HTR-8/SVneo (cell line): ENCODE results near the gene UBA3.
A peak's percentile ranks its signal among the peaks of the same experiment; 100 is the strongest.

Experiments
- DNase-seq: peaks from one replicate; pipeline ENCODE4 v3.0.0; 2011; ENCODE audit warnings: low spot score, mixed read lengths; ENCODE audit not compliant: insufficient read length
- FAIRE-seq: peaks from 2 replicates; lab custom pipeline; 2011; peaks lifted over from hg19 to GRCh38; lab: Jason Lieb, UNC

UBA3 gene

DNA sequence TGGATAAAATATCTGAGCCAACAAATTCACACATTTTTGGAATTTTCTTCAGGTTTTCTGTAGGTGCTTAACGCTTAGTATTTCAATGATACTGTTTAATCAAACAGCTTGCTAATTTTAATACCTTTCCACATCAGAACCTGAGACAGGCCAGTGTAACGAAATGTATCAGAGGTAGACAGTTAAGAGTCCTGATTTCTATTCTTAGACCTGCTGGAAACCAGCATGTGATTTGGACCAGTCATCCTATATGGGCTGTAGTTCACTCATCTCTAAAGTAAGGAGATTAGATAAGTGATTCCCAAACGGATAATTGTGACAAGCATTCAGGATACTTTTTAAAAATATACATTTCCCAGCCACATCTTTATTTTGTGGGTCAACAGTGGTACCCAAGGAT, 23.0 kb upstream of the UBA3 start:
- no peak for FAIRE-seq
- no peak for DNase-seq

DNA sequence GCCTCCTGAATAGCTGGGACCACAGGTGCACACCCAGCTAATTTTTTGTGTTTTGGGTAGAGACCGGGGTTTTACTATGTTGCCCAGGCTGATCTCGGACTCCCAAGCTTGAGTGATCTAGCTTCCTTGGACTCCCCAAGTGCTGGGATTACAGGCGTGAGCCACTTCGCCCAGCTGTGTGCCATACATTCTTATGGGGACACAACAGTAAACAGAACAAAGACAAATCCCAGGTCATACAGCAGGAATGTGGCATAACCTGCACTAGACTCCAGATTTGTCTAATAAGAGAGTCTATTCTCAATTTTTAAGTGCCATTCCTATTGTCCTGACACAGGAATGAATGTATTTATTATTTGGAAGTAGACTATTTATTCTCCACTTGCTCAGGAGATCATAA, 22.2 kb upstream of the UBA3 start:
- no peak for DNase-seq
- FAIRE-seq: no peak

DNA sequence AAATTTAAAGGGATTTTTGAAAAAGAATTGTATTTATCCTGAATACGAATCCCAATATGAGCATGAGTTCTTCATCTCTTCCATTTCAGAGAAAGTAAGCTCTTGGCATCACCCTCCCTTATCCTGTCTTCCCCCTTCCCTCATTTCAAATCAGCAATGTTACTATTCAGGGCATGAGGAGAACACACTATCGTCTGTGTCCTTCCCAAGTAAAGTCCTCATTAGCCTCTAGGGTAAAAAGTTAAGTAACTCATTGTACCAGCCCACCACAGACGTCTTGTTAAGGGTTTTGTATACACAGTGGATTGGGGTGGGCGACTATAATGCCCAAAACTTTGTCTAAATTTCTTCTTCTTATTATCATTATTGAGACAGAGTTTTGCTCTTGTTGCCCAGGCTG, 19.4 kb upstream of the UBA3 start:
- FAIRE-seq (no peak), DNase-seq (no peak)

DNA sequence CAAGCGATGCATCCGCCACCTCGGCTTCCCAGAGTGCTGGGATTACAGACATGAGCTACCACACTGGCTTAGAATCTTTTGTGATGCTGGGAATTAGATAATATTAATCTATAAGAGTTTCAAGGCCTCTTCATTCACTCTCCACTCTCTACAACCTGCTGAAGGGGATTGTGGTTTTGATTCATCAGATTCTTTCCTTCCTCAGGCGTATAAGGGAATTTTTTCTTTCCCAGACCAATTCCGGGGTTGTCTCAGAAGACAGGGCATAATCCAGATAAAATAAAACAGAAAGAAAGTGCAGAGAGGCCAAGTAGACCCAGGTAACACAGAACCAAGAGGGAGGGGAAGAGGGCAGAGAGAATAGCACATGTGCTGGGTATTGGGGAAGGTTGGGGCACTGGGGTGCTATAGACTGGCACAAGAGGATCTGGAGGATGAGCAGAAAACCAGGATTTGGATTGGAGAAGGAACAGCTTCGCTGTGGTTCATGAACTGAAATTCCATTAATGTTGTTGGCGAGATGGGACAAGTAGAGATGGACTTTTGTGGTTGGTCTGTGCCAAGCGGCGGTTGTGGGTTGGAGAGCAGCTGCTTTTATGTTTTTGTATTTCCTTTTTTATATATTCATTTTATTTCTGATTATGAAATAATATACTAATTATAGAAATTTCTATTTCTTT, 17.4 kb upstream of the UBA3 start:
- DNase-seq (no peak), FAIRE-seq (no peak)

DNA sequence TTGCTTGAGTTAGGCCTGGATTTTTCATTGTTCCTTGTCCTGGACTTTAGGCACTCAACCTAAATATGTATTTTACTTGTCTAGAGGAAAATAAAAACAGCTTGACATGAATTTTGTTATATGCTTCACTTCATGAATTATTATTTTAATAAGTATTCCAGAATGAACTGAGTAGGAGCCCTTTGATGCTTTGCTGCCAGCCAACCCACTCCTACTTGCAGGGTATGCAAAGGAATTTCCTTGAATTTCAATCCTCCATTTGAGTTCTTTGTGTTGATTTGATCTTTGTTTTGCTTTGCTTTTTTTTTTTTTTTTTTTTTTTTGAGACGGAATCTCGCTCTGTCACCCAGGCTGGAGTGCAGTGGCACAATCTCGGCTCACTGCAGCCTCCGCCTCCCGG, 16.1 kb upstream of the UBA3 start:
- DNase-seq (no peak), FAIRE-seq (no peak)

DNA sequence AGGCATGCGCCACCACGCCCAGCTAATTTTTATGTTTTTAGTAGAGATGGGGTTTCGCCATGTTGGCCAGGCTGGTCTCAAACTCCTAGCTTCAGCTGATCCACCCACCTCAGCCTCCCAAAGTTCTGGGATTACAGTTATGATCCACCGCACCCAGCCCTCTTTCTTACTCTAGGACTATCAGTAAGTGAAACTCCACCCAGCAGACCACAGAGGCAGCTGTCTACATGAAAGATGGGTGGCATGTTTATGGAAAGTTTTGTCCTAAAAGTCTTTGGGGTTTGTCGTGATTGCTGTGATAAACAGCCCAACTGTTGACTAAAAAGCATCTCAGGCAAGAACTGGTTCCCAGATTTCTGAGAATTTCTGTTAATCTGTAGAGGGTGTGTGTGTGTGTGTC, 15.5 kb upstream of the UBA3 start:
- DNase-seq (no peak), FAIRE-seq (no peak)

DNA sequence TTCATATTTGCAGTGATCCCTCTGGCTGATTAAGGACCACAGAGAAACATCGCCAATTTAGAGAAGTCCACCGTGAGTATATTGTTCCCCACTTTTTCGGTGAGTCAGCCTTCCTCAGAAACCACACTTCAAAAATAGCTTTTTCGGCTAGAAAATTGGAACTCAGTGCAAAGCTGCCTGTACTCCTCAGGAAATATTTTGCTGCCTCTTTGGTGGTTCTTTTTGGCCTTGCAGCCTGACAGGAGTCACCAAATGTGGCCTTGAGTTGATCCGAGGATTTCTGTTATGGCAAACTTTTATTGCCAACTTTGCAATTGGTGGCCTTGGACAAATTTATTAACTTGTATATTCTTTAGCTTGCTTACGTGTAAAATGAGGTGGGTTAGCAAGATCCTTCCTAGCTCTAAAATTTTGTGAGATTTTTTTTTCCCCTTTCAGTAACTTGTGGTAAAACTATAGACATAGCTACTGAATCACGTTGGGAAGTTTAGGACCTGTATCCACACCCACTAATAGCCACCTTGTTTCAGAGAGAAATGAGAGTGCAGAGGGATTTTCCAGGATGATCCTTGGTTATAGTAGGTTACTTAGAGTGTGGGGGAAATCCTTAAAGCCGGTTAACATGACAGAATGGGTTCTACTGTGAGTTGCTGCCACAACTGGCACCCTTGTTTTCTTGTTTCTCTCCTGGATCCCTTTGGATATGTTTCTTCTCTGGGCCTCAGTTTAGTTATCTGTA, 14.5 kb upstream of the UBA3 start:
- no peak for FAIRE-seq
- DNase-seq: no peak

DNA sequence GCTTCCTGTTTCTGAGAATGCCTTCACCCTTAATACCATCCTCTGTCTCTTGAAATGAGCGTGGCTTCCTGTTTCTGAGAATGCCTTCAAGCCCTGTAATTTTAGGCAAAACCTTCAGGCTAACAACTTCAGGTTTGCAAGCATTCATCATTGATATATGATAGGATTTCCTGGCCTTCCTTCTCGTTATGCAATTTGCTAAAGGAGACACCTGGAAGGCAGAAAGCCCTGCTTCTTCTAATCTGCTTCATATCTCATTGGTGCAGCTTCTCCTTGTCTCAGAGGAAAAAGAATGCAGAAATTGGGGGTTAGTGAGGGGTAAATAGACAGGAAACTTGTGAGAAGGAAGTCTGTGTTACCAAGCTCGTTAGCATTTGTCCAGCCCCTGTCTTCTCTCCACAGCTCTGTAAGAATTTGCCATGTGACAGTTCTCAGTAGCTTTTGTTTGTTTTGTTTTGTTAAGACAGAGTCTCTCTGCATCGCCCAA, 11.9 kb upstream of the UBA3 start:
- no peak for FAIRE-seq
- no peak for DNase-seq

DNA sequence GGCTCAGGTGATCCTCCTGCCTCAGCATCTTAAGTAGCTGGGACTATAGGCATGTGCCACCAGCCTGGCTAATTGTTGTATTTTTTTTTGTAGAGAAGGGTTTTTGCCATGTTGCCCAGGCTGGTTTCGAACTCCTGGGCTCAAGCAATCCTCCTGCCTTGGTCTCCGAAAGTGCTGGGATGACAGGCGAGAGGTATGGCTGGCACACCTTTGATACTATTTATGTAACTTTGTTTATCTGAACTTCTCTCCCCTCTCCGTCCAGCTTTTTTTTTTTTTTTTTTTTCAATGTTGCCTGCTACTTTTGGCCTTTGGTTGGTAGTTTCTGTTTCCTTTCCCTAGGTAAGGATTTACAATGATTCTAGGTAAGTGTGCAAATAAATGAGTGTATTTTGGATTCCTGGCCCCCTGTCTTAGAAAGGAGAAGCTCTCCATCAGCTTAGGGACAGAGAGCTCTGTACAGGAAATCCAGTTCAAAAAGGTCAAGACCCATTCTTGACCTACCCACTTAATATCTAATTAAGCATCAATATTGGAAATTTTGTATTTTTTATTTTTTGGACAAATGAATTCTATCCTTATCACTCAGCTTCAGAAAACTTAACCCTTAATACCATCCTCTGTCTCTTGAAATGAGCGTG, 11.3 kb upstream of the UBA3 start:
- DNase-seq (no peak), FAIRE-seq (no peak)

DNA sequence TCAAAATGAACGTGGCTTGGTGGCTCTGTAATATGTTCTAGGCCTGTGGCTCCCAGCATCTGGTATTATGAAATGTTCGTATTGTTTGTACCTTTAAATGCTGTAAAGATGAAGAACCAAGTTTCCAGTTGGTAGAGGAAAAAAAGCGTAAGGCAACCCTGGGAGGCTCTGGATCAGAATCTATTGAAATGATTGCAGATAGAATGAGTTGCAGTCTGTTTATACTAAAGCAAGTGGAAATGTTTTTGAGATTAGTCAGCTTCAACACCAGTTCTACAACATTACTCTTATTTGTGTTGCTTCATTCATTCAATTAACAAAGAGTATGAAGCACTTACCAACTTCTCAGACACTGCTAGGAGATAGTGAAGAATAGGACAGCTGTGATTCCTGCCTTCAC, 9.9 kb upstream of the UBA3 start:
- FAIRE-seq (no peak), DNase-seq (no peak)

DNA sequence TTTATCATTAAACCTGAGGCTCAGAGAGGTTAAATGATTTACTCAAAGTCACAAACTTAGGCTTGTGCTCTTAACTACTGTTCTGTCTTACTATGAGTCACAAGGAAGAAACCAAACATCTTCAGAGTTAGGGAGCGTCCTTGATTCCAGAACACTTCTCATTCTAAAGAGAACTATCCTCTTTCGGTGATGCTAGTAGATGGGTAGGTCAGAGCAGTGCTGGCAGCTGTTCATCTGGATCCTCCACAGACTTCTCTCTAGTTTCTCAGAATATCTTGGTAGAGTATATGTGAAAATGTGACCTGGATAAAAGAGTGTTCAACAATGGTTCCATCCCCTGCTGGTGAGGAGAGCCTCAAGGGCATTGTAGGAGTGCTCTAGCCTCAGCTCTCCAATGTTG, 7.9 kb upstream of the UBA3 start:
- no peak for FAIRE-seq
- DNase-seq: no peak

DNA sequence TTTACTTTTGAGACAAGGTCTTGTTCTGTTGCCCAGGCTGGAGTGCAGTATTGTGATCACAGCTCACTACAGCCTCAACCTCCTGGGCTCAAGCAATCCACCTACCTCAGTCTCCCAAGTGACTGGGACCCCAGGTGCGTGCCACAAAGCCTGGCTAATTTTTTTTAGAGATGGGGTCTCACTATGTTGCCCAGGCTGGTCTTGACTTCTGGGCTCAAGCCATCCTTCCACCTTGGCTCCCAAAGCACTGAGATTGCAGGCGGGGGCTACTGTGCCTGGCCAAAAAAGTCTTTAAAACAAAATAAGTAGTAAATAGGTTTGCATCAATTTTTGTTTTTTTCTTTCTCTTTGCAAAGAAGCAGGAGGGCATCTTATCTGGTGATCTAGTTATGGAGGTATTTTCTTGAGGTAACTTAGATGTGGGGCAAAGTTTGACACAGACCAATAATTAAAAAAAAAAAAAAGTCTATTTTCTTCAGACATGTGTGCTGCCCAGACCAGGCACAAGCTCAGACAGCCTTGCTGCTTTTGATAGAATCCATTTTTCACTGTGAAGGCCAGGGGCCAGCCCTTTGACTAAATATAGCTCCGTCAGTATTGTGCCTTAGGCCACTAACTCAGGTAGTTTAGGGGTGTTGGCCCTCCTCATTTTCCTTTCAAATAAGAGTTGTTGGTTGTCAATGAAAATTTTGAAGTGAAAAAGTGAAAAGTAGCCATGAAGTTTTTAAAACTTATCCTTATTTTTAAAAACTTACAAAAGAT, 7.0 kb upstream of the UBA3 start:
- DNase-seq (no peak), FAIRE-seq (no peak)

DNA sequence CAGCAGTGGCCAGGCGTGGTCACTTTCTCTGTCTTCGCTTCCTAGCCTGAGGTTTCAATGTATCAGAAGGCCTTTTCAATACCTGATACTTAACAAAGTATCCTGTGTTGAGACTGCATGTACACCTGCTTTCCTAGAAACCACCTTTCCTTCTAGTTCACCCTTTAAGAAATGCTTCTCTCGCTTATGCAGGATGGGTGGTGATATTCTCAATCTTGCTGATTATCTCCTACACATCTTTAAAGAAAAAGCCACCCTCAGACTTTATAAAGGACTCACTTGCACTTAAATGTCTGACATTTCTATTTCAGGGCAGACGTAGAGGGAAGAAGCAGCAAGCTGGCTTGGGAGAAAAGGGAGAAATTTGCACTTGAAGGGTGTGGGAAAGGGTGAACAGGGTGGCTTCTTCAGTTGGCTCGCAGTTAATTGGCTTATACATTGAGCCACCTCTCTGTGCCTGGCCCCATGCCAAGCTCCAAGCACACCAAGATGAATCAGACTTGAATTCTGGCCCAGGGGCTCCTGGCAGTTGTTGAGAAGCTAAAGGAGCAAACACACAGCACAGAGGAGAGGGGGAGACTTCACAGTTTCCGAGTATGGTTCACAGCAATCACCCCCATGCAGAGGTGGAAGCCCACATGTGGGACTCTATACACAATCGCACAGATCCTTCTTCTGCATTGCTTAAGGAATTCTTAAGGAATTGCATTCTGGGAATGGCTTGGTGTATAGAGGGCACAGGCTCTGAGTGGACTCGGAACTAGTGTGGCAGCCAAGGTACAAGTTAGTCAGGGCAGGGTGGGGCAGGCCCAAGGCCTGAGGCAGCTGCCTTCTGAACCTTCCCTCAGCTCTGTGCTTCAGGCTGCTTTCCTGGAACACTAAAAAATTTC, 5.9 kb upstream of the UBA3 start:
- FAIRE-seq (no peak), DNase-seq (peak; percentile 57)

DNA sequence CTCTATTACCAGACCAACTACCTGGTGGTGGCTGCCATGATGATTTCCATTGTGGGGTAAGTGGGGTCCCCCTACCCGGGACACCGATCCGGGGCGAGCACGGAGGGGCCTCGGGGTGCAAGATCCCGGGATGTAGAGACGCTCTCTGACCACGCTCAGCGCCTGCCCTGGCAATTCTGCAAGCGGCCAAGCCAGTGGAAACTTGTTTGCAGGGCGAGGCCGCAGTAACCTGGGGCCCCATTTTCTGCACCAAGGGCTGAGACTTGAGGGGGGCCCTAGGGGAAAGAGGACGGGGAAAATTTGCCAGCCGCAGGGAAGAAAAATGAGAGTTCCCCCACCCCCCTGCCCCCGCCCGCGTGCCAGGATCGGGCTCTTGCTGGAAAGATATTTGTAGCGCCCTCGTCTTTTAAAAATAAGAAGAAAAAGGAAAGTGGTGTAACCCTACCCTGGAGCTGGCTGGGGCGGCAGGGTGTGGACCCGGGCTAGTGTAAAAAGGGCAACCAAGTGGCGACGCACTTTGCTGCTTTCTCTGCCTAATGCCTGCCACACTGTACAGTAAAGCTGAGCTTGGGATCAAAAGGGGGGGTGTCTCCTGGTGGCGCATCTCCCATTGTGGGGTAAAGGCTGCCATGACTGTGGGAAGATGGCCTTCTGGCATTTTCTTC, 5.1 kb upstream of the UBA3 start:
- DNase-seq (no peak), FAIRE-seq (no peak)

DNA sequence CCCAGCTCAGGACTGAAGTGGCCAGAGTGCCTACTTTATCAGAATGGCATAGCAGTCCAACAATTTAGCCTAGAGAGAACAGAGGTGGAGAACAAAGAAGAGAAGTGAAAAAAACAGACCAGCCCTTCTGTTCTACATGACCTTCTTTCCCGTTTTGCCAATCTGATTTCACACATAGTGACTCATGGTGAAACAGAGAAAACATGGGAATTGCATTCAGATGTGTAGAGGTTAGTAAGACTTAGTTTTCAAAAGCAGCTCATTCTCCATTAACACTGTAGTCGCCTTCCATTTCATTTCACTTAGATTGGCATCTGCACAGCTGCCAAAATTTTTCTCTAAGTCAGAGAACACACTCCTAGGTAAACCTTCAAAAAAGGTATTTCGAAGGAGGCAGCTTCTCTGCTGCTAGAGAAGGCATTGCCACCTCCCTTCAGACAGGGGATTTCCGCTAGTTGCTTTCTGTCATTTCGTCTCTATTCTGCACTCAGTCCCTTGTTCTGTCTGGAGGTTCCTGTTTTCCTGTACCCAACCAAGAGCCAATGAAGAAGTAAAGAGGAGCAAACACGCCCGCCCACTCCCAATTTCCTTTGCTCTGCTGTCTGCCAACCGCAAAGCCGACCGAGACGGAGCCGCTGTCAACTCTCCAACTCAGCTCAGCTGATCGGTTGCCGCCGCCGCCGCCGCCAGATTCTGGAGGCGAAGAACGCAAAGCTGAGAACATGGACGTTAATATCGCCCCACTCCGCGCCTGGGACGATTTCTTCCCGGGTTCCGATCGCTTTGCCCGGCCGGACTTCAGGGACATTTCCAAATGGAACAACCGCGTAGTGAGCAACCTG, 4.4 kb upstream of the UBA3 start, which contains the start of gene ARL6IP5:
Gene ARL6IP5, plus strand, starts transcription at position 612 of the 842 bp plus-strand sequence. Its CDS starts 111 bp downstream, at position 723.
- DNase-seq: peak; percentile 61
- no peak for FAIRE-seq

DNA sequence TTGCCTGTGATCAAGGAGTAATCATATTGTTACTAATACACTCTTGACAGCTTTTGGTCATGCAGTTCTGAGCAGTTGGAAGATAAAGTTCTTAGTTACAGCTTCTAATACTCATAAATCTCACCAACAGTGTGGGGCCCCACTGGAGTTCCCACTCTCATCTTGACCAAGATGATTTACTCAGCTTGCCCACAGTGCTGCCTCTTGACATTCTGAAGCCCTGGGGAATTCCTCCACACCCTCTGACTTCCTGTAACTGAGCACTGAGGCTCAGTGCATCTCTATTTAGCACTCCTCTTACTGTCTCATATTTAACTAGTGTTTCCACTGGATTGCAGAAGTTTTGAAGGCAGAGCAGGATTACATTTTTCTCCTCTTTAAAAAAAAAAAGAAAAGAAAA, 2.6 kb upstream of the UBA3 start:
- FAIRE-seq (no peak), DNase-seq (peak; percentile 65)

DNA sequence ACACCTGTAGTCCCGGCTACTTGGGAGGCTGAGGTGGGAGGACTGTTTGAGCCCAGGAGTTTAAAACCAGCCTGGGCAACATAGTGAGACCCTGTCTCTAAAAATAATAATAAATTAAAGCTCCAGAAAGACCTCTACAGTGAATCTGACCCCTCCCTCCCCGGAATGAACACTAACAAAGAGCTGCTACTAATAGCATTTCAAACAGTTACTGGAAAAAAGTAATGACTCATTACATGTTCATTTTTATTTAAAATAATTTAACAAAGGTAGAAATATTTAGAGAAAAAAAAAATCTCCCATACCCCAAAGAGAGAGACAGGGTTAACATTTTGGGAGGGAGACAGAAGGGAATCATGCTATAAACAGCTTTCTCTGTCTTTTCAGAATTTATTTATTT, 2.2 kb upstream of the UBA3 start:
- DNase-seq (no peak), FAIRE-seq (no peak)

DNA sequence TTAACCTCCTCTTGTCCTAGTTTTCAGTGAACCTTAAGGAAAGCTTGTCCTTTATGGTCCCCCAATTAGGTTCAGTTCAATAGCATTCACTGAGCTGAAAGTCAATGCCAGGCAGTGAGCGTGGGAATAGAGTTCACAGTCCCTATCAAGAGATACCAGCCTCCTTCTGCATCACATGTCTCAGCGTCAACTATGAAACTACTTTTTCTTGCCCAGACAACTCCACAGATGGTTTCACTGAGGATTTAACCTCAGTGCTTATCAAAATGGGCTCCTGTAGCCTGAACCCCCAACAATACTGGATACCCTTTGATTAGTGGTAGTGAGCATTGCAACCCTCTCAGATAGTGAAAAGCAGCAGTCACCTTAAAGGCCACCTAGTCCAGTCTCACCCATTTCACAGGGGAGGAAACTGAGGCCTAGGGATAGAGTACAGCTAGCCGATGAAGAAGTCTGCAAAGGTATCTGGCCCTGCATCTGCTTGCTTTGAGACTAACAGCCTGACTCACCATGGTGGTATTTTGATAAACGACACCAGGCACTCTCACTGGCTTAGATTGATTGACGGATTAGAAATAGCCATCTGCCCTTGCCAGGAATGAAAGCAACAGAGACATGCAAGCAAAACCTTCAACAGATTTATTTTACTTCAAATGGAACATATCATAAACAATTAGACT, 1.6 kb upstream of the UBA3 start:
- DNase-seq: peak; percentile 59
- peak; percentile 52 for FAIRE-seq
